GM21381 (cell line): ENCODE results near the gene DNAH6.
"Not testable (repeated sequence)": the region's sequence is repeated elsewhere in the genome, so short reads cannot be mapped to it uniquely, and the experiment has no call there.

Experiments
- ATAC-seq: cut with Tn5 transposase; IDR thresholded peaks from one replicate; pipeline ENCODE4 v1.9.1; 2021; ENCODE audit warnings: mild to moderate bottlenecking, moderate library complexity; ENCODE audit not compliant: unreplicated experiment

DNAH6 gene

GRCh38 chr2:84858937-84859336 lies 342.6 kb downstream of the DNAH6 start:
- no peak for ATAC-seq

DNA sequence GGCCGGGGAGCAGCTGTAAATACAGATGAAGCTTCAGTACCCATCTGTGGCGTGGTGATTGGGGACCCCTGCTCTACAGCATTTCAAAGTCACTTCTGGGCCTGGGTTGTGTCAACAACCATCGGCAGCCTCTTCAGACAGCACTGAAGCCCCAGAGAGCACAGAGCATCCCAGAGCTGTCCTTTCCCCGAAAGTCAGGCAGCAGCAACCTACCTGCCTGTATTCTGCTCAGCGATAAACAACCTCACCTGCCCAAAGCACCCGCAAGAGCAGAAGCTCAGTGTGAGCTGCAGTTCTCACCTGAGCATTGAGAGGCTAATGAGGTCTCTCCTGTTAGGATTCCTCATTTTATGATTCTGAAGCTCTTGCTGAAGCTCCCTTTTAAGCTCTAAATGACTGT lies 345.2 kb downstream of the DNAH6 start:
- ATAC-seq: no peak

- no peak for ATAC-seq
Observed at GRCh38 chr2:84862006-84862405, 345.7 kb downstream of the DNAH6 start.

DNA sequence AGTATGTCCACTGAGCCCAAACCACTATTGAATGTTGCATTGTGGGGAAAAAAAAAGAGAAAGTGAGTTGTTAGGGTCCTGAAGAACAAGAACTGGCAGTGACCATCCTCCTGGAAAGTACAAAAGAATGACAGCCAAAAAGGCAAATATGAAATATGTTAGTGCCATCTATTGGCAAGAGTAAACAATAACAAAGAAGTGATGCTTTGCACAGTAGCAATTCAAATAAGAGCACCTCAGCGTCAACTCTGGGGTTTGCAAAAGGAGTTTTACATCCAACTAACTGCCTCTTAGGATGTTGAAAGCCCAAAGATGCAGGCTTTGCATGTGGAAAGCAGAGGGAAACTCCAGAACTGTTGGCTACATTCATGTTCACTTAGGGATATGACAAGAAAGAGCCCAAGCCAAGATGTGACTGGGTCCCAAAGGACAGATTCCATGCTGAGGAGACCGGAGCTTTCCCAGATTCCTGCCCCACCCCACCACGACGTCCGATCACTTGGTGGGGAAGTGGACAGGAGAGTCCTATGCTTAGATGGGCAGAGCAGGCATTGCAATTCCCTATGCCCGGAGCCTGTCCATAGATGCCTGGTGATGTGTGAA lies 349.0 kb downstream of the DNAH6 start:
- ATAC-seq: no peak

GRCh38 chr2:84866122-84866521 lies 349.8 kb downstream of the DNAH6 start:
- no peak for ATAC-seq

- not testable (repeated sequence) for ATAC-seq
Observed at GRCh38 chr2:84868327-84868726, 352.0 kb downstream of the DNAH6 start.
